MM.1S (cell line): ENCODE measurements around the gene WDR72.

Source experiments
- DNase-seq: peaks from one replicate; pipeline ENCODE4 v3.0.0-alpha.2; 2015
- H2AFZ ChIP-seq: fragments of 300-600 bp; sonication (generic); 2 replicates; pipeline ENCODE4 v1.6.0; 2016; ENCODE audit warnings: antibody characterized with exemption, low read length
- H3F3A ChIP-seq: fragments of 300-600 bp; sonication (generic); 2 replicates; pipeline ENCODE4 v1.6.1; 2016; ENCODE audit warnings: mild to moderate bottlenecking, antibody characterized with exemption, low read length, moderate library complexity, mixed read lengths; ENCODE audit not compliant: insufficient read depth
- H3K27ac ChIP-seq: fragments of 300-600 bp; sonication (generic); 2 replicates; pipeline ENCODE4 v1.5.1; 2016; ENCODE audit warnings: mild to moderate bottlenecking, low read length
- H3K27me3 ChIP-seq: fragments of 300-600 bp; sonication (generic); replicated peaks from 2 replicates; pipeline ENCODE4 v1.6.0; 2016; ENCODE audit warnings: low read length; ENCODE audit not compliant: insufficient read depth
- H3K36me3 ChIP-seq: fragments of 300-600 bp; sonication (generic); replicated peaks from 2 replicates; pipeline ENCODE4 v1.6.1; 2016; ENCODE audit warnings: mild to moderate bottlenecking, low read length, mixed read lengths; ENCODE audit not compliant: insufficient read depth
- H3K4me1 ChIP-seq: fragments of 300-600 bp; sonication (generic); 2 replicates; pipeline ENCODE4 v1.6.1; 2016; ENCODE audit warnings: low read length, mixed read lengths
- H3K4me2 ChIP-seq: fragments of 300-600 bp; sonication (generic); 2 replicates; pipeline ENCODE4 v1.6.0; 2016; ENCODE audit warnings: low read depth, low read length
- H3K4me3 ChIP-seq: fragments of 300-600 bp; sonication (generic); 2 replicates; pipeline ENCODE4 v1.5.1; 2016; ENCODE audit warnings: low read length, mixed read lengths
- H3K79me2 ChIP-seq: fragments of 300-600 bp; sonication (generic); 2 replicates; pipeline ENCODE4 v1.6.1; 2016; ENCODE audit warnings: mixed run types, low read length, mixed read lengths
- H3K9ac ChIP-seq: fragments of 300-600 bp; sonication (generic); 2 replicates; pipeline ENCODE4 v1.6.1; 2016; ENCODE audit warnings: low read length, mixed read lengths
- H3K9me2 ChIP-seq: fragments of 300-600 bp; sonication (generic); replicated peaks from 2 replicates; pipeline ENCODE4 v1.6.1; 2016; ENCODE audit warnings: mild to moderate bottlenecking, low read length, mixed read lengths; ENCODE audit not compliant: insufficient read depth
- H3K9me3 ChIP-seq: fragments of 300-600 bp; sonication (generic); replicated peaks from 2 replicates; pipeline ENCODE4 v1.6.1; 2016; ENCODE audit warnings: mild to moderate bottlenecking, low read length, mixed read lengths; ENCODE audit not compliant: insufficient read depth
- H4K20me1 ChIP-seq: fragments of 300-600 bp; sonication (generic); 2 replicates; pipeline ENCODE4 v1.6.1; 2016; ENCODE audit warnings: mild to moderate bottlenecking, low read length, moderate library complexity, mixed read lengths; ENCODE audit not compliant: insufficient read depth
- CTCF ChIP-seq: fragments of 300-600 bp; sonication (generic); IDR thresholded peaks from 2 replicates; pipeline ENCODE4 v1.5.1; 2016; ENCODE audit warnings: antibody characterized with exemption, low read length, mixed read lengths
- EZH2 ChIP-seq: fragments of 300-600 bp; sonication (generic); optimal IDR thresholded peaks from 2 replicates; pipeline ENCODE3; 2017; ENCODE audit warnings: low read depth, mild to moderate bottlenecking, antibody characterized with exemption, low read length, mixed read lengths
- EZH2phosphoT487 ChIP-seq: fragments of 300-600 bp; sonication (generic); IDR thresholded peaks from 2 replicates; pipeline ENCODE4 v1.6.1; 2018; ENCODE audit warnings: antibody characterized with exemption, low read length

WDR72 gene

GRCh38 chr15:53563627-53564026 lies 195.8 kb downstream of the WDR72 start:
- TF ChIP-seq CTCF (no peak), EZH2 (no peak), EZH2phosphoT487 (no peak)
- Histone ChIP-seq H4K20me1 (no peaks in the 10 kb centered on the region), H3K27me3 (no peaks in the 10 kb centered on the region), H2AFZ (no peak overlapping the region), H3F3A (no peaks in the 10 kb centered on the region), H3K27ac (no peak overlapping the region), H3K4me3 (no peak overlapping the region), H3K36me3 (no peaks in the 10 kb centered on the region), H3K9ac (no peak overlapping the region), H3K9me2 (no peaks in the 10 kb centered on the region), H3K9me3 (no peaks in the 10 kb centered on the region), H3K79me2 (no peaks in the 10 kb centered on the region), H3K4me1 (no peaks in the 10 kb centered on the region), H3K4me2 (no peak overlapping the region)
- DNase-seq, result no peak

GRCh38 chr15:53559364-53560277 lies 199.8 kb downstream of the WDR72 start:
- Histone ChIP-seq H3K27ac (no peak overlapping the region), H3K9ac (no peak overlapping the region), H3K36me3 (no peaks in the 10 kb centered on the region), H4K20me1 (no peaks in the 10 kb centered on the region), H3K79me2 (no peaks in the 10 kb centered on the region), H3K27me3 (no peaks in the 10 kb centered on the region), H3K9me3 (no peaks in the 10 kb centered on the region), H3K4me3 (no peak overlapping the region), H3K4me1 (no peaks in the 10 kb centered on the region), H3K4me2 (no peak overlapping the region), H2AFZ (no peak overlapping the region), H3F3A (no peaks in the 10 kb centered on the region), H3K9me2 (no peaks in the 10 kb centered on the region)
- no peak for DNase-seq
- TF ChIP-seq EZH2phosphoT487, result no peak
- TF ChIP-seq CTCF, result no peak
- no peak for TF ChIP-seq EZH2

DNA sequence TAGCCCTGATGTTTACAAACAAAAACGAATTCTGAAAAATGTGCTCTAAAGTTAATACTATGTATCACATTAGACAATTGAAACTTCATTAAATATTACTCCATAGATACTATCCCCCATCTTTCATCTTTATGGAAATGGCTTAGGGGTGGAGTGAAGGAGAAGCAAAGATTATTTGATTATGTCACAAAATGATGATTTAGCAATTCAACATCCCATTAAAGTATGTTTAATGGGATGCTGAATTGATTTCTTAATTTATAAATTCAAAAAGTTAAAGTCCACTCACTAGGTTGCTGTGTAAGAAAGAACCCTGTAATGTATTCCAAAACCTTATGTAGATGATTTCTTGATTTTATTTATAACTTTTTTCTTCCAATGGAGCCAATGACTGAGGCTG lies 201.1 kb downstream of the WDR72 start:
- Histone ChIP-seq H3F3A (no peaks in the 10 kb centered on the region), H3K27me3 (no peaks in the 10 kb centered on the region), H3K36me3 (no peaks in the 10 kb centered on the region), H3K9me3 (no peaks in the 10 kb centered on the region), H3K4me3 (no peak overlapping the region), H3K9ac (no peak overlapping the region), H3K79me2 (no peaks in the 10 kb centered on the region), H4K20me1 (no peaks in the 10 kb centered on the region), H2AFZ (no peak overlapping the region), H3K4me1 (no peaks in the 10 kb centered on the region), H3K27ac (no peak overlapping the region), H3K9me2 (no peaks in the 10 kb centered on the region), H3K4me2 (no peak overlapping the region)
- DNase-seq, result no peak
- TF ChIP-seq EZH2phosphoT487, result no peak
- no peak for TF ChIP-seq EZH2
- TF ChIP-seq CTCF, result no peak
